ENCODE measurements around the gene GSG1L. TPM values are rescaled to one million over a fixed set of nuclear protein-coding genes. Genes with fewer than 3 reads are reported as not detected.
A peak's percentile ranks its signal among the peaks of the same experiment; 100 is the strongest.

Gene GSG1L
- total and polyA plus RNA-seq, 9 of the 15 experiments (the other 6 are each of a cell fraction or from before 2014, with no cell fraction given) = not detected

GRCh38 chr16:27748868-27749546 lies 314.5 kb downstream of the GSG1L start (continued):
- TF ChIP-seq ZNF407 (IDR thresholded peaks at IDR 0.05; ENCODE audit: low read depth) (no peak), HSF4 (CRISPR knock-in tag; IDR thresholded peaks at IDR 0.05; ENCODE audit: borderline replicate concordance) (peak; percentile 25; the same call in 1 of the 2 replicates), ZBTB17 (CRISPR knock-in tag; IDR thresholded peaks at IDR 0.05) (no peak), STAT5B (CRISPR knock-in tag; IDR thresholded peaks at IDR 0.05) (no peak), ZNF76 (CRISPR knock-in tag; IDR thresholded peaks at IDR 0.05; ENCODE audit: borderline replicate concordance) (no peak), SNRNP70 (optimal IDR thresholded peaks at IDR 0.05; ENCODE audit: low read depth, low read length) (no peak), RHOXF2B (CRISPR knock-in tag; conservative IDR thresholded peaks at IDR 0.05) (no peak), SOX6 (IDR thresholded peaks at IDR 0.05) (0 out of 2 replicates have a peak, but pooled peaks have one; percentile 42), MLLT1 (IDR thresholded peaks at IDR 0.05) (no peak), ZNF280B (CRISPR knock-in tag; IDR thresholded peaks at IDR 0.05) (no peak), ZKSCAN3 (CRISPR knock-in tag; IDR thresholded peaks at IDR 0.05) (no peak), NFXL1 (CRISPR knock-in tag; IDR thresholded peaks at IDR 0.05) (no peak), NCOA2 (IDR thresholded peaks at IDR 0.05; ENCODE audit: partially characterized antibody in 2 of 2) (no peak), FOXM1 (IDR thresholded peaks at IDR 0.05; ENCODE audit: low read depth) (peak; percentile 64), FOXM1 (CRISPR knock-in tag; IDR thresholded peaks at IDR 0.05; ENCODE audit: low read depth) (no peak), ZNF444 (CRISPR knock-in tag; IDR thresholded peaks at IDR 0.05) (no peak)

Data from K562 (cell line).